HG02870 (cell line): Measurements from ENCODE around the gene RBM20.
A peak's percentile ranks its signal among the peaks of the same experiment; 100 is the strongest.

ENCODE experiments used
- ATAC-seq: cut with Tn5 transposase; IDR thresholded peaks from one replicate; pipeline ENCODE4 v1.9.1; 2021; ENCODE audit warnings: mild to moderate bottlenecking, moderate library complexity; ENCODE audit not compliant: unreplicated experiment

Gene RBM20

DNA sequence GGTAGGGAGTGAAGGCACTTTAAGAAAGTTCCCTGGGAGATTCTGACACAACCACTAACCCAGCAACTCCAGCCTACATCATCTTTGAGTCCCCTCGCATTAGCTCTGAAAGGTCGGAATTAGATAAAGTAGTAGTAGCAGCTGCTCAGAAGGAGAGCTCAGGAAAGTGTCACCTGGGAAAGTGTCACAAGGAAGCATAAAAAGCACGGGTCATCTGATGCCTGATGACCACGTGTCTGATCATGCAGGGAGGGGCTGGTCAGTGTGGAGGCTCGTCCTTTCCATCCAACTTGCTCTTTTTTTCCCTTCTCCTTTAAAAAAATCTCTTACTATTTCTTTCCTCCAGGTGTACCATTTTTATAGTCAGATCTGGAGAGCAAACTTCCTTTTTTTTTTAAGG lies 180.5 kb downstream of the RBM20 start:
- no peak for ATAC-seq

DNA sequence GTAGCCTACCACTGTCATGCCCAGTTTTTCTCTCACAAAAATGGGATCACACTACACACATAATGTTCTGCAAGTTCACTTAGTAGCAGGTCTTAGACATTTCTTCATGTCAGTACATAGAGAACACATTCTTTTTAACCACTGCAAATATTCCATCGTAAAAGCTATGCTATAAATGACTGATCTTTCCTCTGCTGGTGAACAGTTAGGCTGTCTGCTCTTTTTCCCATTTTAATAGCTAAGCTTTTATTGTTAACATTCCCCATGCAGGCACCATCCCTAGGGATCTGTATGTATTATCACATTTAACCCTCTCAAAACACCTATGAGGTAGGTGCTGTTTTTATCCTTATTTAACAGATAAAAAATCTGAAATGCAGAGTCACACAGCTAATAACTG lies 181.4 kb downstream of the RBM20 start:
- no peak for ATAC-seq

GRCh38 chr10:110827410-110827809 lies 183.3 kb downstream of the RBM20 start:
- no peak for ATAC-seq

- ATAC-seq = no peak
These were observed 183.7 kb downstream of the RBM20 start for GRCh38 chr10:110827875-110828274.

DNA sequence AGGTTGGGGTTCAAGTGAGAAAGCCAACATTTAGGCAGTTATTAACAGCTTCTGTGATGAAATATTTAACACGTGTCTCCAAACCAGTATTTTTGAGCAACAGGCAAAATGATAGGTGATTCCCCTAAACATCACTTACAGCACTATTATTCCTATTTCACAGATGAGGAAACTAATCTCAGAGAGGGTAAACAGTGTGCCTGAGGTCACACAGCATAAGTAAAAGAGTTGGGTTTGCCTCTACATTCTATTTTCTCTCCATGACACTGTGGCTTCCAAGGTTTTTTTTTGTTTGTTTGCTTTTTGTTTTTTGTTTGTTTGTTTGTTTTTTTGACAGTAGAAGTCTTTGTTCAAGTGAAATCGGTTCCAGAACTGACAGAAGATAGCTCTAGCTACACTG lies 184.4 kb downstream of the RBM20 start:
- ATAC-seq = no peak

DNA sequence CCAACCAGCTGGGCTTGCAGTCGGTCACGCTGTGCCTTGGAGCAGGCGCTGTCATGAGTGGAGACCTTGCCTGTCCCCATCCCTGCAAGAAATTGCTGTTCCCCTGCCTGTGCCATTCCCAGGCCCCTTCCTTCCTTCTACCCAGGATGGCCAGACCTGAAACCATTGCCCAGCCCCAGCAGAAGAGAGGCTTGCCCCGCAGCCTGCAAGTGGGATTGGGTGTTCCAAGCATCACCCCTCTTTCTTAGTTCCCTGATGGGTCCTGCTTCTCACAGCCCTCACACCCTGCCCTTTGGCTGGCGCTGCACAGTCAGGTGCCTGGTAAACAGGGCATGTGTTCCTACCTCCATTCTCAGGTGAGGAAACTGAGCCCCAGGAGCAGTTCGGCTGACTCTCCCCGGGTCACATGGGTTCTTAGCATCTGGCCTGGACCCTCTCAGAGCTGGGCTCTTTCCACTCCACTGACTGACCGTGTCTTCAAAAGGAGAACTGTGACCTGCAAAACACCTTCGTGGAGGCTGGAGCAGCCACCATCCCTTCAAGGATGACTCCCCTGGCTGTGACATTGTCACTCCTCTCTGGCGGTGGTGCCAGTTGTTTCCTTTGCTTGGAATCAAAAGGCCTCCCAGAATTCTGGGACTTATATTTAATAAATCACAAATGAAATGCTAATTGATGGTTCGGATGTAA lies 185.7 kb downstream of the RBM20 start:
- ATAC-seq = no peak

- no peak for ATAC-seq
These were observed 189.3 kb downstream of the RBM20 start for GRCh38 chr10:110833234-110833940.

GRCh38 chr10:110833941-110834628 lies 189.9 kb downstream of the RBM20 start:
- no peak for ATAC-seq

DNA sequence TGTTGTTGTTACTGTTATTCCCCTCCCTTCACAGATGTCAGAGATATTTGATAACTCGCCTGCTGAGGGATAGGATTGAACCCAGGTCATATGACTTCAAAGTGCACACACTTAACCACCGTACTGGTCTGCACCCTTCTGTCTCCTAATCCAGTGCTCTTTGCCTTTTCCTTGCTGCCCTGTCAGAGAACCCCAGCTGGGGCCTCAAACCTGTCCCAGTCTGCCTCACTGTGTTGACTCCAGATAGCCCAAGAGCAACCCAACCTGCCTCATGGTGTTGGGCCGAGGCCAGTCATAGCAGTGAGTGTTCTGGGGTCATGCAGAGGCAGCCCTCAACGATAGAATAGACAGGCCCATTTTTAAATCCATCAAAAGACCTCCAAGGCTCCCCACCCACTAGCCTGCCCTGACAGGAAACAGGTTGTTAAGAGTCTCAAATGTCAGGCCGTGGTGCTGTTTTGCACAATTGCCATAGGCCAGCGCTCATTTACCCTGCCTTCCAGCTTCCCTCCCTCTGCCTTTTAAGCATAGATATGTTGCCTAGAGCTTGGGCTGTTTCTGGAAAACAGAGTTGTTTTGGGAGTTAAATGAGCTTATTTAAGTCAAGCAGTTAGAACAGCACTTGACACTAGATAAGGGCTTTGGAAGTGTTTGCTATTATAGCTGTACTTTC lies 190.6 kb downstream of the RBM20 start:
- no peak for ATAC-seq

- ATAC-seq = no peak
These were observed 191.7 kb downstream of the RBM20 start for GRCh38 chr10:110835841-110836240.

DNA sequence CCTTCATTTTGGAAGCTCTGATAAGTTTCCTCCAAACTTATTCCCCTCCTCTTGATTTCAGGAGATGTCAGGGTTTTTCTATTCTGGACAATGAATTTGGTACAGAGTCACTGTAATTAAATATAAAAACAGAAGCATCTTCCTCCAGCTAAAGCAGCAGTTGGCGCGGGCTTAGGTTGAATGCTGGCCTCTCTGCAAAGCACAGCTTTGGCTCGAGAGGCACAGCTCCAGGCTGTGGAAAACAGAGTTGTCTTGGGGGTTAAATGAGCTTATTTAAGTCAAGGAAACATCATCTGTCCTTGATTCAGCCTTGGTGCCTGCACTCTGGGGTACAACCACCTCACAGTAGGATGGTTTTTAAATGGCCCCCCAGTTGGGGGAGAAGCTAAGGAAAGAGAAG lies 192.6 kb downstream of the RBM20 start:
- ATAC-seq = no peak

- no peak for ATAC-seq
These were observed 193.5 kb downstream of the RBM20 start for GRCh38 chr10:110837418-110838171.

GRCh38 chr10:110840225-110840922 lies 196.2 kb downstream of the RBM20 start:
- ATAC-seq = no peak

- no peak for ATAC-seq
These were observed 196.8 kb downstream of the RBM20 start for GRCh38 chr10:110840923-110841428.

- peak; percentile 74 for ATAC-seq
These were observed 197.7 kb downstream of the RBM20 start for GRCh38 chr10:110841767-110842267.

DNA sequence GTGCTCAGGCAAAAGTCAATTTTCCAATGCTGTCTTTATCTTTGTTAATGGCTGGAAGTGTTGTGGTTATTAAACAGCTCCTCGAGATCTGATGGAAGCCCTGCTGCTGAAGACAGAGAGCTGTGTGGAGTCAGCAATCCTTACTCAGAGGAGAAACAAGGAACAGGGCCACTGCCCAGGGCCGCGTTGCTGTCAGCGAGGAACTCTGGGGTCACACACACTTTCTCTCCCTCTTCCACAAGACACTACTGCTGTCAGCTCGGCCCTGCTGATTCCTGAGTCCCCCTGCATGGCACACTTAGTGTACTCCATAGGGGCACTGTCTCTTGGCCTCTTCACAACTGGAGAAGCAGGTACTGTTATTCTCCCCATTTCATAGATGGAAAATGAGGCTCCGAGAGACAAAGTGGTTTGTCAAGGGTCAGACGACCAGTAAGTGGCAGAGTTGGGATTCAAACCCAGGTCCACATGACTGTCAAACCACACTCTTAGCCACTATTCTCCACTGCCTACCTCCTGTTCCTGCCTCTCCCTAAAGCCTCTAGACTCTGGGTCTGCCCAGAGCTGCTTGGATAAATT lies 198.3 kb downstream of the RBM20 start:
- ATAC-seq = no peak

GRCh38 chr10:110843031-110843430 lies 198.9 kb downstream of the RBM20 start:
- ATAC-seq = peak; percentile 70

DNA sequence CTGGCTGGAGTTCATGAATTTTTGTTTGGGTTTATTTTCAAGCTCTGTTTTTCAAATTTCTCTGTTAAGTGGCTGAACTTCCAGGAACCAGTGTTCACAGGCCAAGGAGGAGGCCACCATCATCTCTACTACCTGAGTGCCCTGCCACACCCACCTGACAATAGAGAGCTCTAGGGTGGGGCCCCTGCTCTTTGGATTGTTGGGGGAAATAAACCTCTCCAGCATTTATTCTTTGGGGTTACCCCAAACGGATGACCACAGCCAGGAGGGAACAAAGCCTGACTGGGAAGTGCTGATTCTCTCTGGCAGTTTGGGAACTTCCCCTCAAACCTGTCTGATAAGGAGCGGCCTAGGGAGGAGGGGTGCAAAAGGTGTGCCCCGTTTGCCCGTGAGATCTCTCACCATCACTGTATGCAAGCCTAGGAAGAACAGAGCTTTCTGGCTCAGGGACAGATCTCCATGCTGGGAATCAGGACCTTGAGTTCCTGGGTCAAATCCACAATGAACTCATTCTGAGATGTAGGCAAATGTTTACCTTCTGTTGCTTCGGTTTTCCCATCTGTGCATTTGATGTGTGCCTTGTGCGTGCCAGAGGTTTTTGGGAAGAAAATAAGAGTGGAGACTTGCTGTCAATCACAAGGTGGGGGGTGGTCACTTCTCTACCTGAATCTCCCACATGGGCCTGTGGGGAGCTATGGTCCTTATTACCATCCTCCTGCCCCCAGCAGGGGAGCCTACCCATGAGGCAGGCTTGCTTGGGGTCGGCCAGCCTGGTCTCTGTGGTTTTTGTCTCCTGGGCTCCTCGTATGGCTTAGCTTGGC lies 199.9 kb downstream of the RBM20 start:
- ATAC-seq = no peak

DNA sequence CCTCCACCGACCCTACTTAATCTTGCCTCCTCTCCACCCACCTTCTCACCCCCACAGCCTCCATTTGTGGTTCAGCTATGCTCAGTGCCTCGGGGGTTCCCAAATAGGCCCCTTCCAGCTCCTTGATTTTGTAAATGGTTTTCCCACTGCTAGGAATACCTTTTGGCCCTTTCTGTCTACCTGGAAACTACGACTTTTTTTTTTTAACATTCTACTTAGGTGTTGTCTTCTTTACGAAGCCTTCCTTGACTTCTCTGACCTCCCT lies 200.4 kb downstream of the RBM20 start:
- no peak for ATAC-seq
